PC-3 (cell line): ENCODE results near the gene CRB2. TPM values are rescaled to one million over a fixed set of nuclear protein-coding genes. Genes with fewer than 3 reads are reported as not detected.

ENCODE experiments used
- ATAC-seq: fragments of 200-7000 bp; cut with Tn5 transposase; 2 replicates; pipeline ENCODE4 v1.9.1; 2020; ENCODE audit warnings: mild to moderate bottlenecking, moderate library complexity
- BruUV-seq: library from RNA; stranded (reverse); fragments of 400-500 nt; replicated peaks from 2 replicates; lab custom pipeline; 2021; lab: Mats Ljungman, UMichigan
- CTCF ChIA-PET: fragments of 300-600 bp; sonication (Branson Sonifier 250); formaldehyde crosslinking; loops from one replicate; lab custom pipeline; 2022; ENCODE audit warnings: antibody characterized with exemption; lab: Charles Lee
- POLR2A ChIA-PET: fragments of 300-600 bp; sonication (Branson Sonifier 250); formaldehyde crosslinking; loops from one replicate; lab custom pipeline; 2022; ENCODE audit warnings: antibody characterized with exemption; ENCODE audit not compliant: unreplicated experiment; lab: Charles Lee
- DNase-seq: peaks from one replicate; pipeline ENCODE4 v3.0.0-alpha.2; 2015
- H2AFZ ChIP-seq: fragments of 300-600 bp; sonication (generic); 2 replicates; pipeline ENCODE4 v1.6.0; 2016; ENCODE audit warnings: antibody characterized with exemption, low read length
- H3F3A ChIP-seq: fragments of 300-600 bp; sonication (generic); one replicate; pipeline ENCODE4 v1.6.0; 2017; ENCODE audit warnings: antibody characterized with exemption, low read length, control low read depth, mild to moderate bottlenecking; ENCODE audit not compliant: unreplicated experiment
- H3K27ac ChIP-seq: fragments of 300-600 bp; sonication (generic); 2 replicates; pipeline ENCODE4 v1.5.1; 2016; ENCODE audit warnings: mild to moderate bottlenecking, low read length
- H3K27me3 ChIP-seq: fragments of 300-600 bp; sonication (generic); 2 replicates; pipeline ENCODE4 v1.6.1; 2016; ENCODE audit warnings: low read length, mixed read lengths
- H3K36me3 ChIP-seq: fragments of 300-600 bp; sonication (generic); 2 replicates; pipeline ENCODE4 v1.6.1; 2016; ENCODE audit warnings: low read depth, mixed run types, low read length, mixed read lengths
- H3K4me1 ChIP-seq: fragments of 300-600 bp; sonication (generic); 2 replicates; pipeline ENCODE4 v1.5.1; 2016; ENCODE audit warnings: low read length; ENCODE audit not compliant: insufficient read depth
- H3K4me2 ChIP-seq: fragments of 300-600 bp; sonication (generic); 2 replicates; pipeline ENCODE4 v1.6.0; 2016; ENCODE audit warnings: low read length
- H3K4me3 ChIP-seq: fragments of 300-600 bp; sonication (generic); 2 replicates; pipeline ENCODE4 v1.5.1; 2016; ENCODE audit warnings: mild to moderate bottlenecking, low read length, mixed read lengths
- H3K79me2 ChIP-seq: fragments of 300-600 bp; sonication (generic); 2 replicates; pipeline ENCODE4 v1.6.1; 2017; ENCODE audit warnings: low read length, mixed read lengths
- H3K9ac ChIP-seq: fragments of 300-600 bp; sonication (generic); 2 replicates; pipeline ENCODE4 v1.6.0; 2016; ENCODE audit warnings: mild to moderate bottlenecking, low read length
- H3K9me2 ChIP-seq: fragments of 300-600 bp; sonication (generic); replicated peaks from 2 replicates; pipeline ENCODE4 v1.6.1; 2016; ENCODE audit warnings: mixed run types, low read length, mixed read lengths
- H3K9me3 ChIP-seq: fragments of 300-600 bp; sonication (generic); 2 replicates; pipeline ENCODE4 v1.6.1; 2016; ENCODE audit warnings: low read length, mixed read lengths
- H4K20me1 ChIP-seq: fragments of 300-600 bp; sonication (generic); 2 replicates; pipeline ENCODE4 v1.6.1; 2016; ENCODE audit warnings: low read length, mixed read lengths
- EZH2 ChIP-seq: fragments of 300-600 bp; sonication (generic); IDR thresholded peaks from one replicate; pipeline ENCODE4 v1.6.1; 2017; ENCODE audit warnings: antibody characterized with exemption, mild to moderate bottlenecking, low read length; ENCODE audit not compliant: unreplicated experiment
- EZH2phosphoT487 ChIP-seq: fragments of 300-600 bp; sonication (generic); IDR thresholded peaks from 2 replicates; pipeline ENCODE4 v1.6.1; 2018; ENCODE audit warnings: mild to moderate bottlenecking, antibody characterized with exemption, low read length, borderline replicate concordance
- intact Hi-C: fragments of 100-400 bp; cut with micrococcal nuclease; formaldehyde crosslinking; loops from 2 replicates; pipeline ENCODE4 v1.9.0; 2023
- total RNA-seq: library from RNA; depleted of rRNA; stranded (reverse); fragments of >200 nt; gene quantifications from 2 replicates; pipeline ENCODE4 v1.2.3, GENCODE V29; 2014
- TF ChIP-seq, protein P1 (sequence below): fragments of 300-600 bp; sonication (generic); conservative IDR thresholded peaks from 2 replicates; pipeline ENCODE4 v1.5.1; 2017; ENCODE audit warnings: antibody characterized with exemption, low read depth, mild to moderate bottlenecking, low read length

CRB2 gene
- total RNA-seq, 1 experiment from 2014 or later, result not detected

DNA sequence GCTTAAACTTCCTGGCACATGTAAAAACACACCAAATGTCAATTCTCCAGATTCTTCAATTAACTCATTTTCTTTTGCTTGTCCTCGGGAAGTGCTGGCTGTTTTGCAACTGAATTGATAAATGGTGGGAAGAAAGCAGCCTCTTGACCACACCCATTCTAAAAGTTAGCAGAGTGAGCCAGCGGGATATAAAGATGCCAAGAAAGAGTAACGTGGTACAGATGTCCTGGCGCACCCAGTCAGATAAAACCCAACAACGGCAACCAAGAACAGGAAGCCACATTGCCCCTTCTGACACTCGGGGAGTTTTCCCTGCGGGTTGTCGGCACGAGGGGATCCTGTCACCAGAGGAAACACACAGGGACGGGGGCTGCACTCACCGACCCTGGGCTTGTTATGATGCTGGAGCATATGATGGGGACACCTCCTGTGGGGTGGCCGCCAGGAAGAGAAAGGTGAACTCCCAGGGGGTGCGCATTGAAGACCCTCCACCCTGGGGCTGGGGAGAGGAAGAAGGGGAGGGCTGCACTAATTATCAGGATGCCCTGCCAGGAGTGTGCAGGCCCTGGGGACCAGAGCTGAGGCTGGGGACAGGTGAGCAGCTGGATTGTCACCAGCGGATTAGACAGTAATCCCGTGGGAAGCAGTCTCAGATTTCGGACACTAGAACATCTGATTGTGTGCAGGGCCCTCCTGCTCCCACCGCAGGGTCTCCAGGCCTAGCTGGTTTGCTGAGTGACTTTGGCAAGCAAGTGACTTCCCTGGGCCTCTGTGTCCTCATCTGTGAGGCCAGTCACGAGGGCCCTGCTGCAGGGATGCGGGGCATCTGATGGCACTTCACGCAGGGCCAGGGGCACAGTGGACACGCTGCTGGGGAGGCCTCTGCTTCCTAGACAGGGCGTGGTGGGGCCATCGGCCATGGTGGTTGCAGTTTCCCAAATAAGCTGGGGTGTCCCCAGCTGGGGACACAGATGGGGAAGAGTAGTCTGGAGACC is 59.2 kb downstream of the CRB2 start:
- CTCF ChIA-PET, result no interaction called here
- H3K27ac ChIP-seq, result no peak overlapping the region
- intact Hi-C loops, result no loop called here
- H3K27me3 ChIP-seq, result no peaks in the 10 kb centered on the region
- no peak for DNase-seq
- POLR2A ChIA-PET, result no interaction called here
- no peak overlapping the region for H3K4me3 ChIP-seq
- H3F3A ChIP-seq, result no peaks in the 10 kb centered on the region
- H3K9ac ChIP-seq, result no peak overlapping the region
- H3K9me3 ChIP-seq, result no peaks in the 10 kb centered on the region
- H3K4me1 ChIP-seq, result no peaks in the 10 kb centered on the region
- no peaks in the 10 kb centered on the region for H3K79me2 ChIP-seq
- H3K36me3 ChIP-seq, result no peaks in the 10 kb centered on the region
- H4K20me1 ChIP-seq, result no peaks in the 10 kb centered on the region
- no peak overlapping the region for H2AFZ ChIP-seq
- no TSS peak for BruUV-seq
- no peaks in the 10 kb centered on the region for H3K9me2 ChIP-seq
- no peak for ATAC-seq
- TF ChIP-seq EZH2 (no peak), EZH2phosphoT487 (no peak)
- TF ChIP-seq, protein P1, sequence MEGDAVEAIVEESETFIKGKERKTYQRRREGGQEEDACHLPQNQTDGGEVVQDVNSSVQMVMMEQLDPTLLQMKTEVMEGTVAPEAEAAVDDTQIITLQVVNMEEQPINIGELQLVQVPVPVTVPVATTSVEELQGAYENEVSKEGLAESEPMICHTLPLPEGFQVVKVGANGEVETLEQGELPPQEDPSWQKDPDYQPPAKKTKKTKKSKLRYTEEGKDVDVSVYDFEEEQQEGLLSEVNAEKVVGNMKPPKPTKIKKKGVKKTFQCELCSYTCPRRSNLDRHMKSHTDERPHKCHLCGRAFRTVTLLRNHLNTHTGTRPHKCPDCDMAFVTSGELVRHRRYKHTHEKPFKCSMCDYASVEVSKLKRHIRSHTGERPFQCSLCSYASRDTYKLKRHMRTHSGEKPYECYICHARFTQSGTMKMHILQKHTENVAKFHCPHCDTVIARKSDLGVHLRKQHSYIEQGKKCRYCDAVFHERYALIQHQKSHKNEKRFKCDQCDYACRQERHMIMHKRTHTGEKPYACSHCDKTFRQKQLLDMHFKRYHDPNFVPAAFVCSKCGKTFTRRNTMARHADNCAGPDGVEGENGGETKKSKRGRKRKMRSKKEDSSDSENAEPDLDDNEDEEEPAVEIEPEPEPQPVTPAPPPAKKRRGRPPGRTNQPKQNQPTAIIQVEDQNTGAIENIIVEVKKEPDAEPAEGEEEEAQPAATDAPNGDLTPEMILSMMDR, result no peak
- H3K4me2 ChIP-seq, result no peak overlapping the region

DNA sequence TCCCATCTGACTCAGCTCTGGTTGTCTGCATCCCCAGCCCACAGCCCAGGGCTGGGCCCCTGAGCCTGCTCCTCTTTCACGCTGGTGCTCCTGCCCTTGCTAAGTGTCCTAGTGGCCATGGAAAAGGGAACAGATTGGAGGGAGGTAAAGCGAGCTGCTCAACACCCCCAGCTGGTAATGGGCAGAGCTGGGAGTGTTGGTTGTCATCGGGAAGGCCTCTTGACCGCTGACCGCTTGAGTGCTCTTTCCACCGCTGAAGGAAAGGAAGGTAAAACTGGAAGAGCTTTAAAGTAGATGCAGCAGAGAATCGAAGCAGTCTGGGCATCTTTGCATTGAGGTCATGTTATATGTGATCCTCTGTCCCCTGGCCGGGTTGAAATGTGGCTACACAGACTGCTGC is 60.2 kb downstream of the CRB2 start:
- no peaks in the 10 kb centered on the region for H4K20me1 ChIP-seq
- no TSS peak for BruUV-seq
- no peaks in the 10 kb centered on the region for H3K9me2 ChIP-seq
- no peaks in the 10 kb centered on the region for H3F3A ChIP-seq
- no peak overlapping the region for H2AFZ ChIP-seq
- ATAC-seq (no peak), DNase-seq (no peak)
- no peaks in the 10 kb centered on the region for H3K27me3 ChIP-seq
- H3K4me1 ChIP-seq, result no peaks in the 10 kb centered on the region
- H3K36me3 ChIP-seq, result no peaks in the 10 kb centered on the region
- TF ChIP-seq EZH2, result no peak
- TF ChIP-seq EZH2phosphoT487, result no peak
- TF ChIP-seq, protein P1, result no peak
- CTCF ChIA-PET, result no interaction called here
- H3K4me2 ChIP-seq, result no peak overlapping the region
- H3K9ac ChIP-seq, result no peak overlapping the region
- no peak overlapping the region for H3K27ac ChIP-seq
- POLR2A ChIA-PET, result no interaction called here
- H3K9me3 ChIP-seq, result no peaks in the 10 kb centered on the region
- intact Hi-C loops, result no loop called here
- no peaks in the 10 kb centered on the region for H3K79me2 ChIP-seq
- no peak overlapping the region for H3K4me3 ChIP-seq
